ENCODE data around the gene BBS5. TPM values are rescaled to one million over a fixed set of nuclear protein-coding genes. Genes with fewer than 3 reads are reported as not detected.

Gene BBS5
- total RNA-seq, 4 donors from 2014 or later, result 1.6 to 12.3 (median 3.2) TPM

GRCh38 chr2:169468841-169469240 lies 10.5 kb upstream of the BBS5 start:
- no peak for TF ChIP-seq POLR2AphosphoS5 (IDR thresholded peaks at IDR 0.05)
- no peak for TF ChIP-seq CTCF (IDR thresholded peaks at IDR 0.05)
- TF ChIP-seq POLR2A (IDR thresholded peaks at IDR 0.05), result no peak
- no peak for TF ChIP-seq EP300 (IDR thresholded peaks at IDR 0.05; ENCODE audit: low read depth)
- in situ Hi-C loops (cut with MboI; ENCODE audit: low pct_ligation_motif_present in 1 of 4, low pct_unique_long_range_greater_than_20kb in 1 of 4, low sequenced_read_pairs in 3 of 4), result loop anchor here in 1 of 4 donors (10.0 to 25.0 kb wide), 2 partner anchors 96 to 507 kb away; no protein-coding TSS in a partner anchor
- 100% methylated on average over 1 of the region's 1 CpG for WGBS, 2 donors (ENCODE audit: low coverage in 1 of 2)

DNA sequence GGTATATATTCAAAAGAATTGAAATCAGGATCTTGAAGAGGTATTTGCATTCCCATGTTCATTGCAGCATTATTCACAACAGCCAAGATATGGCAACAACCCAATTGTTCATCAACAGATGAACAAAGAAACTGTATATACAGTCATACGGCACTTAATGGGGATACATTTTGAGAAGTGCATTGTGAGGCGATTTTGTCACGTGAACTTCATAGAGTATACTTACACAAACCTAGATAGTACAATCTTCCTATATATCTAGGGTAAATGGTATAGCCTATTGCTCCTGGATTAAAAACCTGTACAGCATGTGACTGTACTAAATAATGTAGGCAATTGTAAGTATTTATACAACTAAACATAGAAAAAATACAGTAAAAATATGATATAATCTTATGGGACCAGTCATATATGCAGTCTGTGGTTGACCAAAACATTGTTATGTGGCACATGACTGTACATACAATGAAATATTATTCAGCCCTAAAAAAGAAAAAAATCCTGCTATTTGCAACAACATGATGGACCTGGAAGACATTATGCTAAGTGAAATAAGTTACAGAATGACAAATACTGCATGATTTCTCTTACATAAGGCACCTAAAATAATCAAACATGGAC lies 9.2 kb upstream of the BBS5 start:
- TF ChIP-seq POLR2A (IDR thresholded peaks at IDR 0.05), result no peak
- no peak for TF ChIP-seq EP300 (IDR thresholded peaks at IDR 0.05; ENCODE audit: low read depth)
- TF ChIP-seq POLR2AphosphoS5 (IDR thresholded peaks at IDR 0.05), result no peak
- no peak for TF ChIP-seq CTCF (IDR thresholded peaks at IDR 0.05)
- no peaks in the 10 kb centered on the region for H3K9me3 ChIP-seq
- H3K4me1 ChIP-seq, result no peaks in the 10 kb centered on the region
- in situ Hi-C loops (cut with MboI; ENCODE audit: low pct_ligation_motif_present in 1 of 4, low pct_unique_long_range_greater_than_20kb in 1 of 4, low sequenced_read_pairs in 3 of 4) (loop anchor here in 1 of 4 donors (10.0 to 25.0 kb wide), 2 partner anchors 95 to 508 kb away; no protein-coding TSS in a partner anchor), intact Hi-C loops (cut with DNase I; ENCODE audit: low total_unique reads) (no loop called here)
- H3K27ac ChIP-seq, result no peak overlapping the region
- H3K4me3 ChIP-seq, result no peak overlapping the region
- H3K36me3 ChIP-seq, result no peaks in the 10 kb centered on the region
- no peak for DNase-seq
- 85 to 87% methylated on average over 3 of the region's 3 CpGs for WGBS, 2 donors (ENCODE audit: low coverage in 1 of 2)
- no peaks in the 10 kb centered on the region for H3K27me3 ChIP-seq

More at GRCh38 chr2:169468841-169469240, 10.5 kb upstream of the BBS5 start:
- Histone ChIP-seq H3K27me3 (no peaks in the 10 kb centered on the region), H3K4me1 (no peaks in the 10 kb centered on the region), H3K36me3 (no peaks in the 10 kb centered on the region), H3K27ac (no peak overlapping the region), H3K9me3 (no peaks in the 10 kb centered on the region), H3K4me3 (no peak overlapping the region)
- intact Hi-C loops (cut with DNase I; ENCODE audit: low total_unique reads), result no loop called here
- DNase-seq, result no peak

GRCh38 chr2:169472249-169472648 lies 7.0 kb upstream of the BBS5 start:
- 50 to 78% methylated on average over 1 of the region's 1 CpG for WGBS, 2 donors (ENCODE audit: low coverage in 1 of 2)
- TF ChIP-seq CTCF (IDR thresholded peaks at IDR 0.05) (no peak), POLR2AphosphoS5 (IDR thresholded peaks at IDR 0.05) (no peak), EP300 (IDR thresholded peaks at IDR 0.05; ENCODE audit: low read depth) (no peak), POLR2A (IDR thresholded peaks at IDR 0.05) (no peak)
- H3K36me3 ChIP-seq, result no peaks in the 10 kb centered on the region
- no peak overlapping the region for H3K4me3 ChIP-seq
- no peak for DNase-seq
- H3K27ac ChIP-seq, result no peak overlapping the region
- no peaks in the 10 kb centered on the region for H3K4me1 ChIP-seq
- intact Hi-C loops (cut with DNase I; ENCODE audit: low total_unique reads) (no loop called here), in situ Hi-C loops (cut with MboI; ENCODE audit: low pct_ligation_motif_present in 1 of 4, low pct_unique_long_range_greater_than_20kb in 1 of 4, low sequenced_read_pairs in 3 of 4) (loop anchor here in 1 of 4 donors (25.0 kb wide), 1 partner anchor 510 kb away; no protein-coding TSS in a partner anchor)
- no peaks in the 10 kb centered on the region for H3K9me3 ChIP-seq
- no peaks in the 10 kb centered on the region for H3K27me3 ChIP-seq

- in situ Hi-C loops (cut with MboI; ENCODE audit: low pct_ligation_motif_present in 1 of 4, low pct_unique_long_range_greater_than_20kb in 1 of 4, low sequenced_read_pairs in 3 of 4) (no loop called here), intact Hi-C loops (cut with DNase I; ENCODE audit: low total_unique reads) (no loop called here)
- Histone ChIP-seq H3K4me1 (peaks cover 0 to 11% (median 6%) of the 10 kb centered on the region in 4 donors), H3K9me3 (no peaks in the 10 kb centered on the region), H3K4me3 (no peak overlapping the region), H3K27ac (no peak overlapping the region), H3K27me3 (no peaks in the 10 kb centered on the region), H3K36me3 (no peaks in the 10 kb centered on the region)
- no peak for DNase-seq
- WGBS, 2 donors (ENCODE audit: low coverage in 1 of 2), result 64 to 78% methylated on average over 1 to 3 of the region's 3 CpGs
- TF ChIP-seq CTCF (IDR thresholded peaks at IDR 0.05) (no peak), POLR2A (IDR thresholded peaks at IDR 0.05) (no peak), POLR2AphosphoS5 (IDR thresholded peaks at IDR 0.05) (no peak), EP300 (IDR thresholded peaks at IDR 0.05; ENCODE audit: low read depth) (no peak)
Measured at GRCh38 chr2:169476459-169476858, 2.8 kb upstream of the BBS5 start.

Data from transverse colon (tissue), 4 donors.